DND-41 (cell line): ENCODE data around the gene CST11.

ENCODE experiments used
- EZH2 ChIP-seq: IDR thresholded peaks from 3 replicates; pipeline ENCODE4 v1.6.1; 2012; ENCODE audit warnings: borderline replicate concordance, low read depth, mild to moderate bottlenecking, moderate library complexity, low read length, inconsistent platforms; ENCODE audit not compliant: severe bottlenecking
- TF ChIP-seq, protein P1 (sequence below): IDR thresholded peaks from 2 replicates; pipeline ENCODE4 v1.5.1; 2012; ENCODE audit warnings: borderline replicate concordance, low read length, moderate library complexity, mild to moderate bottlenecking; ENCODE audit not compliant: poor library complexity, severe bottlenecking; ENCODE audit errors: extremely low read depth

DNA sequence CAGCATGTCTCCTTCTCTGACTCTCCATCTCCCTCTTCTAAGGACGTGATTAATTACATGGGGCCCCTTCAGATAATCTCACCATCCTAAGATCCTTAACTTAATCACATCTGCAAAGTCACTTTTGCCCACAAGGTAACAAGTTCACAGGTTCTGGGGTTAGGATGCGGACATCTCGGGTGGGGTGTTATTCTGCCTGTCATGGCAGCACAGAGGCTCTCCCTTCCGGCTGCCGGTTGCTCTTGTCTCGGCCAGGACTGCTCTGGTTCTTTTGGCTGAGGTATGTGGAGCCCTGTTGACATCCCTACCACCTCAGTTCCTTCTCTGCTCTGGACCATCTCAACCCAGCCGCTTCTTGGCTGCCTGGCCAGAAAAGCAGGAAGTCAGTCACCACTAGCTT lies 4.2 kb upstream of the CST11 start:
- no peak for TF ChIP-seq EZH2
- TF ChIP-seq, protein P1, sequence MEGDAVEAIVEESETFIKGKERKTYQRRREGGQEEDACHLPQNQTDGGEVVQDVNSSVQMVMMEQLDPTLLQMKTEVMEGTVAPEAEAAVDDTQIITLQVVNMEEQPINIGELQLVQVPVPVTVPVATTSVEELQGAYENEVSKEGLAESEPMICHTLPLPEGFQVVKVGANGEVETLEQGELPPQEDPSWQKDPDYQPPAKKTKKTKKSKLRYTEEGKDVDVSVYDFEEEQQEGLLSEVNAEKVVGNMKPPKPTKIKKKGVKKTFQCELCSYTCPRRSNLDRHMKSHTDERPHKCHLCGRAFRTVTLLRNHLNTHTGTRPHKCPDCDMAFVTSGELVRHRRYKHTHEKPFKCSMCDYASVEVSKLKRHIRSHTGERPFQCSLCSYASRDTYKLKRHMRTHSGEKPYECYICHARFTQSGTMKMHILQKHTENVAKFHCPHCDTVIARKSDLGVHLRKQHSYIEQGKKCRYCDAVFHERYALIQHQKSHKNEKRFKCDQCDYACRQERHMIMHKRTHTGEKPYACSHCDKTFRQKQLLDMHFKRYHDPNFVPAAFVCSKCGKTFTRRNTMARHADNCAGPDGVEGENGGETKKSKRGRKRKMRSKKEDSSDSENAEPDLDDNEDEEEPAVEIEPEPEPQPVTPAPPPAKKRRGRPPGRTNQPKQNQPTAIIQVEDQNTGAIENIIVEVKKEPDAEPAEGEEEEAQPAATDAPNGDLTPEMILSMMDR: no peak
